C4-2B (cell line): ENCODE data around the gene RNH1.

Experiments used
- H3K27ac ChIP-seq: fragments of 450-650 bp; 2 replicates; pipeline ENCODE4 v1.5.1; 2017
- ZFX ChIP-seq: fragments of 450-650 bp; IDR thresholded peaks from 2 replicates; pipeline ENCODE4 v1.6.1; 2017
- TF ChIP-seq, protein P1 (sequence below): fragments of 450-650 bp; conservative IDR thresholded peaks from 2 replicates; pipeline ENCODE4 v1.5.1; 2017; ENCODE audit warnings: mild to moderate bottlenecking

The RNH1 gene

DNA sequence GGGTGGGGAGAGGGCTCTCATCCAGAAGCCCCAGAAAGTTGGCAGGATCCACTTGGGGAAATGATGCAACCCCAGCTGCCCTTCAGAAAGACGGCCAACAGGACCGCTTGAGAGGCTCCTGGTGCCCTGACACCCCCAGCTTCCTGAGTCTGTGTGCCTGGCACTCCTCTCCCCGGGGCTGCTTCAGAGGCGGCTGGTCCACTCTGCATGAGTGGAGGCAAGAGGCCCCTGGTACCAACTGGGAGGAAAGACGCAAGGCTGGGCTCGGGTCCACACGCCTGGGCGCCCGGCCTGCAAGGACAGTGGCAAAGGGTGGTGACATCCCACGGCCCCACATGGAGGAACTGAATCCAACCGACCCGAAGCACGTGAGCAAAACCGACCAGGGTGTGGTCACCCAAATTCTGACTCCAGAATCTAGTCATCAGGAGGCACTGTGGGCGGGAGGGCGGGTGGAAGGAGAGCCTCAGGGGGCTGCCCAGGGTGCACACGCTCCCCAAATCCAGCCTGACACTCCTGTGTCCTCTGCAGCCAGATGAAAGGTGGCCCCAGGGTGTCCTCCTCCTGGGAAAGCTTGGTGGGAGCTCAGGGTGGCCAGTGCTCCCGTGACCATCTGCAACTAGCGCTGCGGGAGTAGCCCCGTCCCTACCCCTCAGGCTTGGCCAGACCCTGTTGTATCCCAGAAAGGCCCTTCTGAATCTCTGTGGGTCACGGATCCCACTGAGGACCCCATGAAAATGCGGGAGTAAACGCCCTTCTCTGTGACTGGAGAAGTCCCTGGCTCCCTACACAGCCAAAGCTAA is 3.7 kb downstream of the RNH1 start:
- TF ChIP-seq, protein P1, sequence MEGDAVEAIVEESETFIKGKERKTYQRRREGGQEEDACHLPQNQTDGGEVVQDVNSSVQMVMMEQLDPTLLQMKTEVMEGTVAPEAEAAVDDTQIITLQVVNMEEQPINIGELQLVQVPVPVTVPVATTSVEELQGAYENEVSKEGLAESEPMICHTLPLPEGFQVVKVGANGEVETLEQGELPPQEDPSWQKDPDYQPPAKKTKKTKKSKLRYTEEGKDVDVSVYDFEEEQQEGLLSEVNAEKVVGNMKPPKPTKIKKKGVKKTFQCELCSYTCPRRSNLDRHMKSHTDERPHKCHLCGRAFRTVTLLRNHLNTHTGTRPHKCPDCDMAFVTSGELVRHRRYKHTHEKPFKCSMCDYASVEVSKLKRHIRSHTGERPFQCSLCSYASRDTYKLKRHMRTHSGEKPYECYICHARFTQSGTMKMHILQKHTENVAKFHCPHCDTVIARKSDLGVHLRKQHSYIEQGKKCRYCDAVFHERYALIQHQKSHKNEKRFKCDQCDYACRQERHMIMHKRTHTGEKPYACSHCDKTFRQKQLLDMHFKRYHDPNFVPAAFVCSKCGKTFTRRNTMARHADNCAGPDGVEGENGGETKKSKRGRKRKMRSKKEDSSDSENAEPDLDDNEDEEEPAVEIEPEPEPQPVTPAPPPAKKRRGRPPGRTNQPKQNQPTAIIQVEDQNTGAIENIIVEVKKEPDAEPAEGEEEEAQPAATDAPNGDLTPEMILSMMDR = no peak
- TF ChIP-seq ZFX = no peak
- no peak overlapping the region for H3K27ac ChIP-seq

DNA sequence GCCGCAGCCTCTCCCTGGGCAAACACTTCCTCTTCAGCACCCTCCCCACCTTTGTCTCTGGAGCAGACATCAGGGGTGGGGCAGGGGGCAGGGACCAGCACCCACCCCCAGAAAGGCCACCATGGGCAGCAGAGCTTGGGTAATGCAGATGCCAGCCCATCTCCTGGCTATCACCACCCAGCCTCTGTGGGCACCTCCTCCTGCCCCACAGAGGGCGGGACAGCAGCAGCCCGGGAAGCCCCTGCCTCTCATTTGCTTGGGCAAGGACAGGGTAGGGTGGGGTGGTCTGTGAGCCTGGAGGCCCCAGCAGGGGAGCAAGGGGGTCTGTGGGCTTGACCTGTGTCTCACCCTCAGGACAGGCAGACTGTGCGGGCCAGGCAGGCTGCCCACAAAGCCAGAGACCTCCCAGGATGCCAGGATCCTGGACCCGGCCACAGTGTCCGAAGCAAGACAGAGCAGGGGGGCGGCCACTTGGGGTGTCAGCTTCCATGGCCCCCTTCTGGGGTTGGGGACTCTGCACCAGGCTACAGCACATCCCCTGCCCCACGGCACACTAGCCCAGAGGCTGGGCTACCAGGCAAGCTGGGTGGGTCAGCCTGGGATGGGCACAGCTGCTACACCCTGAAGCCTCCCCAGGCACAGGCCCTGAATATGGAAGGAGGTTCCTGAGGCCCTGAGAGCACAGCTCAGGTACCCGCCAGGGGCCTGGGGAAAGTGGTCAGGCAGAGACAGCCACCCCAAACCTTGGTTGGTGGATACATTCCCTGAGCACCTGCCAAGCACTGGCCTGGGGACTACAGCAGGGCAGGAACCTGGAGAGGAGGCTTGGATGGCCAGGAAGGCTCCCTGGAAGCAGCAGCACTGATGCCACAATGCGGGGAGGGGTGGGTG is 4.5 kb downstream of the RNH1 start:
- no peak overlapping the region for H3K27ac ChIP-seq
- TF ChIP-seq, protein P1 = no peak
- TF ChIP-seq ZFX = no peak

GRCh38 chr11:501683-502287 is 5.3 kb downstream of the RNH1 start:
- TF ChIP-seq ZFX = no peak
- TF ChIP-seq, protein P1 = no peak
- H3K27ac ChIP-seq = no peak overlapping the region

DNA sequence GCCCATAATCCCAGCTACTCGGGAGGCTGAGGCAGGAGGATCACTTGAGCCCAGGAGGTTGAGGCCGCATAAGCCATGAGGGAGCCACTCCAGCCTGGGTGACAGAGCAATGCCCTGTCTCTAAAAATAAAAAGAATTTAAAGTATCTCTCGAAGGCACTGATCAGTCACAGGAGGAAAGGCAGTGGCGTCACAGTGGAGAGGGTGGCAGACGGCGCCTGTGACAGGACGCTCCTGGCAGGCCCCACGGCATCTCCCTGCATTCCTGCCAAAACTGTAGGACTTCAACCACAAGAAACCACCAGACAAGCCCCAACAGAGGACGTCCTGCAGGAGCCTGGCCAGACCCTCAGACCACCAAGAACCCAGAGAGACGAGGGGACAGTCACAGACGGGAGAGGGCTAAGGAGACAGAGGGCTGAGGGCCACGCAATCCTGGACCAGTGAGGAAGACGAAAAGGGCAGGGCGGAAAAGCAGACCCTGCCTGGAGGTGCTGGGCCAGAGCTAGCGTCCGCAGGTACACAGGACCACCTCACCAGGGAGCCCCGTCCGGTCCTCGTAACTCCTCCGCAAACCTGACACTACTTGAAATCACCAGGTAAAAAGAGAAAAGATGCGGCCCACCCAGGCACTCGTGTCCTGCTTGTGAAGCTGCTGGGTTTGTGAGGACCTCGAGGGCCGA is 5.9 kb downstream of the RNH1 start:
- TF ChIP-seq ZFX = no peak
- TF ChIP-seq, protein P1 = no peak
- H3K27ac ChIP-seq = no peak overlapping the region

- TF ChIP-seq, protein P1 = no peak
- no peak for TF ChIP-seq ZFX
- no peak overlapping the region for H3K27ac ChIP-seq
Observed at GRCh38 chr11:499201-500076, 7.6 kb downstream of the RNH1 start.
